HG02798 (cell line): Measurements from ENCODE around the gene RILPL1.
A peak's percentile ranks its signal among the peaks of the same experiment; 100 is the strongest.
"Not testable (repeated sequence)": the region's sequence is repeated elsewhere in the genome, so short reads cannot be mapped to it uniquely, and the experiment has no call there.

Source experiments
- ATAC-seq: cut with Tn5 transposase; IDR thresholded peaks from one replicate; pipeline ENCODE4 v1.9.1; 2021; ENCODE audit warnings: mild to moderate bottlenecking; ENCODE audit not compliant: unreplicated experiment, poor library complexity

RILPL1 gene

GRCh38 chr12:123472438-123472849, 61.1 kb downstream of the RILPL1 start:
- ATAC-seq: no peak

GRCh38 chr12:123471374-123472068, 62.0 kb downstream of the RILPL1 start:
- ATAC-seq: no peak

GRCh38 chr12:123469978-123470377, 63.5 kb downstream of the RILPL1 start:
- ATAC-seq: no peak

- peak; percentile 66 for ATAC-seq
Observed at GRCh38 chr12:123468786-123469185, 64.7 kb downstream of the RILPL1 start.

- no peak for ATAC-seq
Observed at GRCh38 chr12:123465084-123465483, 68.4 kb downstream of the RILPL1 start.

GRCh38 chr12:123463174-123463573, 70.3 kb downstream of the RILPL1 start:
- ATAC-seq: not testable (repeated sequence)

- peak; percentile 71 for ATAC-seq
Observed at GRCh38 chr12:123457980-123458779, 75.3 kb downstream of the RILPL1 start, which contains the start of gene SNRNP35. TSS of gene SNRNP35 (plus strand) at chr12:123458139. CDS start at chr12:123465541, 7,402 bp downstream.

- no peak for ATAC-seq
Observed at GRCh38 chr12:123453165-123453564, 80.4 kb downstream of the RILPL1 start.

- not testable (repeated sequence) for ATAC-seq
Observed at GRCh38 chr12:123452276-123452550, 81.3 kb downstream of the RILPL1 start.

- no peak for ATAC-seq
Observed at GRCh38 chr12:123450636-123451035, 82.9 kb downstream of the RILPL1 start.

GRCh38 chr12:123449856-123450255, 83.7 kb downstream of the RILPL1 start:
- ATAC-seq: no peak

- no peak for ATAC-seq
Observed at GRCh38 chr12:123449249-123449733, 84.2 kb downstream of the RILPL1 start.

- no peak for ATAC-seq
Observed at GRCh38 chr12:123446333-123446713, 87.2 kb downstream of the RILPL1 start.

GRCh38 chr12:123445388-123446332, 87.9 kb downstream of the RILPL1 start:
- ATAC-seq: no peak

GRCh38 chr12:123444092-123445026, 89.2 kb downstream of the RILPL1 start:
- no peak for ATAC-seq

- no peak for ATAC-seq
Observed at GRCh38 chr12:123442774-123443173, 90.7 kb downstream of the RILPL1 start.

GRCh38 chr12:123441523-123442164, 91.9 kb downstream of the RILPL1 start:
- ATAC-seq: peak; percentile 66

GRCh38 chr12:123436017-123436964, 97.2 kb downstream of the RILPL1 start, which contains the start of gene RILPL2:
TSS of gene RILPL2 (minus strand) at chr12:123436684. CDS start at chr12:123436420, 264 bp downstream.
- ATAC-seq: peak; percentile 82
